H1 (cell line): Measurements from ENCODE around the gene TTBK2. TPM values are rescaled to one million over a fixed set of nuclear protein-coding genes. Genes with fewer than 3 reads are reported as not detected.

Source experiments
- CTCF ChIA-PET: fragments of 300-600 bp; sonication (Branson Sonifier 250); formaldehyde crosslinking; loops from one replicate; lab custom pipeline; 2021; ENCODE audit not compliant: partially characterized antibody; lab: Charles Lee
- POLR2A ChIA-PET: fragments of 300-600 bp; sonication (Branson Sonifier 250); formaldehyde crosslinking; loops from one replicate; lab custom pipeline; 2021; ENCODE audit warnings: inconsistent platforms; ENCODE audit not compliant: partially characterized antibody; lab: Charles Lee
- DNase-seq, 2 experiments: peaks; one replicate each; pipeline versions ENCODE4 v3.0.0 to v3.0.0-alpha.2; 2010 to 2022; ENCODE audit warnings: low spot score in 2 of 2, low read depth in 1 of 2, mixed read lengths in 1 of 2
- FAIRE-seq: peaks from 2 replicates; lab custom pipeline; 2011; peaks lifted over from hg19 to GRCh38; lab: Jason Lieb, UNC
- H2AFZ ChIP-seq: 2 replicates; pipeline ENCODE4 v1.8.1; 2012; ENCODE audit warnings: low read length, inconsistent platforms
- H2AK5ac ChIP-seq: 2 replicates; pipeline ENCODE4 v1.6.1; 2013; ENCODE audit warnings: low read depth, low read length
- H2BK120ac ChIP-seq: replicated peaks from 2 replicates; pipeline ENCODE3; 2013; ENCODE audit warnings: low read depth, low read length, inconsistent platforms
- H2BK12ac ChIP-seq: 2 replicates; pipeline ENCODE4 v1.6.1; 2013; ENCODE audit warnings: low read depth, low read length
- H2BK15ac ChIP-seq: 2 replicates; pipeline ENCODE4 v1.6.1; 2013; ENCODE audit warnings: low read length
- H2BK20ac ChIP-seq: 2 replicates; pipeline ENCODE4 v1.6.1; 2013; ENCODE audit warnings: low read length
- H2BK5ac ChIP-seq: 2 replicates; pipeline ENCODE4 v1.6.1; 2013; ENCODE audit warnings: low read depth, low read length
- H3K14ac ChIP-seq: 2 replicates; pipeline ENCODE4 v1.6.1; 2013; ENCODE audit warnings: inconsistent platforms; ENCODE audit not compliant: insufficient read length
- H3K18ac ChIP-seq: 2 replicates; pipeline ENCODE4 v1.6.1; 2013; ENCODE audit warnings: low read length; ENCODE audit errors: extremely low read depth
- H3K23ac ChIP-seq: 2 replicates; pipeline ENCODE4 v1.6.1; 2013; ENCODE audit warnings: inconsistent platforms; ENCODE audit not compliant: insufficient read length
- H3K23me2 ChIP-seq: 2 replicates; pipeline ENCODE4 v1.6.1; 2013; ENCODE audit warnings: low read depth, low read length
- H3K27ac ChIP-seq: 2 replicates; pipeline ENCODE4 v1.6.1; 2011; ENCODE audit warnings: low read depth, low read length, inconsistent platforms
- H3K27me3 ChIP-seq, 4 experiments: replicated peaks in 1 of 4; 1 replicate in 1 of 4; 2 replicates in 3 of 4; pipeline versions ENCODE4 v1.6.1 to v1.8.1; 2011 to 2013; ENCODE audit warnings: low read length in 3 of 4, mild to moderate bottlenecking in 3 of 4, inconsistent platforms in 2 of 4, mixed read lengths in 2 of 4, moderate library complexity in 1 of 4; ENCODE audit not compliant: control insufficient read depth in 3 of 4, insufficient read depth in 3 of 4; ENCODE audit errors: extremely low read depth in 1 of 4
- H3K36me3 ChIP-seq, 4 experiments: 2 replicates each; pipeline versions ENCODE4 v1.6.1 to v1.8.1; 2011 to 2013; ENCODE audit warnings: mild to moderate bottlenecking in 4 of 4, low read length in 3 of 4, moderate library complexity in 2 of 4, control low read depth in 1 of 4, inconsistent platforms in 1 of 4; ENCODE audit not compliant: insufficient read depth in 4 of 4, control insufficient read depth in 2 of 4
- H3K4ac ChIP-seq: replicated peaks from 2 replicates; pipeline ENCODE3; 2013; ENCODE audit warnings: low read length, low read depth, mixed read lengths, inconsistent platforms; ENCODE audit not compliant: insufficient read length
- H3K4me1 ChIP-seq, 4 experiments: replicated peaks in 1 of 4; 1 replicate in 1 of 4; 2 replicates in 3 of 4; pipeline versions ENCODE4 v1.6.1 to v1.8.1; 2011 to 2013; ENCODE audit warnings: low read length in 3 of 4, inconsistent platforms in 2 of 4, mixed read lengths in 1 of 4; ENCODE audit not compliant: insufficient read depth in 4 of 4, control insufficient read depth in 3 of 4
- H3K4me2 ChIP-seq, 2 experiments: 2 replicates each; pipeline versions ENCODE4 v1.6.1 to v1.8.1; 2011 to 2013; ENCODE audit warnings: low read depth in 2 of 2, low read length in 2 of 2, control low read depth in 1 of 2, inconsistent platforms in 1 of 2, mild to moderate bottlenecking in 1 of 2; ENCODE audit not compliant: insufficient read depth in 1 of 2
- H3K4me3 ChIP-seq, 4 experiments: fragments of 200-600, 300-600 bp in 1 of 4; sonication (generic), shearing (Covaris generic), sonication (Bioruptor Twin) in 1 of 4; 2 replicates each; pipeline versions ENCODE4 v1.5.1 to v1.8.1; 2011 to 2016; ENCODE audit warnings: low read length in 4 of 4, low read depth in 3 of 4, control low read depth in 2 of 4, inconsistent platforms in 2 of 4, mild to moderate bottlenecking in 2 of 4, mixed read lengths in 1 of 4, moderate library complexity in 1 of 4; ENCODE audit not compliant: insufficient read depth in 2 of 4; ENCODE audit errors: extremely low read depth in 1 of 4
- H3K56ac ChIP-seq: replicated peaks from 2 replicates; pipeline ENCODE3; 2013; ENCODE audit warnings: low read depth, mild to moderate bottlenecking, mixed read lengths, low read length, inconsistent platforms; ENCODE audit not compliant: insufficient read length
- H3K79me1 ChIP-seq: 2 replicates; pipeline ENCODE4 v1.6.1; 2013; ENCODE audit warnings: low read depth, low read length, control low read depth
- H3K79me2 ChIP-seq, 2 experiments: 2 replicates each; pipeline versions ENCODE4 v1.6.1 to v1.8.1; 2012 to 2013; ENCODE audit warnings: low read length in 2 of 2, mild to moderate bottlenecking in 2 of 2, inconsistent platforms in 1 of 2; ENCODE audit not compliant: insufficient read depth in 2 of 2, control insufficient read depth in 1 of 2
- H3K9ac ChIP-seq, 4 experiments: replicated peaks in 1 of 4; 1 replicate in 1 of 4; 2 replicates in 3 of 4; pipeline versions ENCODE4 v1.6.1 to v1.8.1; 2011 to 2013; ENCODE audit warnings: low read depth in 3 of 4, low read length in 3 of 4, control low read depth in 2 of 4, mild to moderate bottlenecking in 2 of 4, moderate library complexity in 2 of 4, inconsistent platforms in 1 of 4; ENCODE audit errors: extremely low read depth in 1 of 4
- H3K9me3 ChIP-seq, 2 experiments: 2 replicates each; pipeline versions ENCODE4 v1.6.1 to v1.8.1; 2012 to 2013; ENCODE audit warnings: mild to moderate bottlenecking in 2 of 2, moderate library complexity in 2 of 2, control low read depth in 1 of 2, inconsistent platforms in 1 of 2, low read depth in 1 of 2, low read length in 1 of 2, mixed read lengths in 1 of 2; ENCODE audit not compliant: insufficient read depth in 2 of 2
- H4K20me1 ChIP-seq, 2 experiments: replicated peaks in 1 of 2; 2 replicates each; pipeline versions ENCODE3 to v1.8.1; 2011 to 2013; ENCODE audit warnings: inconsistent platforms in 2 of 2, low read length in 2 of 2, mild to moderate bottlenecking in 1 of 2; ENCODE audit not compliant: insufficient read depth in 2 of 2, control insufficient read depth in 1 of 2
- H4K5ac ChIP-seq: 2 replicates; pipeline ENCODE4 v1.6.1; 2013; ENCODE audit warnings: low read length, low read depth, mixed read lengths, inconsistent platforms; ENCODE audit not compliant: insufficient read length
- H4K8ac ChIP-seq: 2 replicates; pipeline ENCODE4 v1.8.0; 2013; ENCODE audit warnings: mild to moderate bottlenecking, moderate library complexity, low read length, inconsistent platforms; ENCODE audit not compliant: insufficient read depth; ENCODE audit errors: extremely low read depth
- H4K91ac ChIP-seq: replicated peaks from 2 replicates; pipeline ENCODE3; 2013; ENCODE audit warnings: low read length, mixed read lengths, inconsistent platforms; ENCODE audit not compliant: insufficient read length
- KDM1A ChIP-seq: fragments of 200-600, 300-600 bp; sonication (generic); IDR thresholded peaks from 2 replicates; pipeline ENCODE4 v1.7.1; 2016; ENCODE audit warnings: mild to moderate bottlenecking, low read length, borderline replicate concordance
- SAP30 ChIP-seq: fragments of 300-600 bp; sonication (generic); IDR thresholded peaks from 2 replicates; pipeline ENCODE4 v1.7.1; 2012; ENCODE audit warnings: low read length, moderate library complexity, mild to moderate bottlenecking, inconsistent platforms; ENCODE audit not compliant: insufficient read depth, insufficient replicate concordance
- WGBS, 2 experiments: shearing (Covaris generic) in 1 of 2; methylation state at CpG; one replicate each; pipeline versions ENCODE4 v1.1.6 to v1.1.7; 2013 to 2015; ENCODE audit warnings: low lambda C conversion rate in 2 of 2, mixed read lengths in 2 of 2, inconsistent platforms in 1 of 2, low coverage in 1 of 2, missing lambda C conversion rate in 1 of 2; ENCODE audit not compliant: insufficient replicate concordance in 2 of 2, insufficient coverage in 1 of 2, insufficient read length in 1 of 2; ENCODE audit errors: extremely low coverage in 1 of 2, missing lambda C conversion rate in 1 of 2; 5-methylcytosine and 5-hydroxymethylcytosine counted together
- polyA plus RNA-seq, 7 experiments: library from polyadenylated mRNA; depleted of rRNA in 3 of 7; stranded (reverse) in 5 of 7; unstranded in 2 of 7; fragments of >200 nt in 5 of 7; fragments of 200-250 nt in 2 of 7; gene quantifications; 1 replicate in 5 of 7; 2 replicates in 1 of 7; 4 replicates in 1 of 7; pipeline versions ENCODE4 v1.2.1 to v1.2.3, GENCODE V29; 2011 to 2013; ENCODE audit warnings: missing spikeins in 2 of 7, mixed read lengths in 2 of 7
- total RNA-seq: library from RNA; stranded (reverse); fragmentation: NEBNext Ultra II Directional; extraction: Animal tissue kit (Norgen Biotek cat#: 25700); gene quantifications from 2 replicates; pipeline ENCODE4 v1.2.1, GENCODE V29; 2021

TTBK2 gene
- total and polyA plus RNA-seq, 2 of the 8 experiments (the other 6 are each of a cell fraction or from before 2014, with no cell fraction given), result 2.7 to 18.2 TPM

- 94% methylated on average over 3 of the region's 3 CpGs; no CpG with 5 or more reads in 1 of the 2 experiments for WGBS, 2 experiments
- Histone ChIP-seq H3K9ac (no peak overlapping the region), H2BK120ac (no peak overlapping the region), H4K5ac (no peak overlapping the region), H2BK15ac (no peak overlapping the region), H3K56ac (no peak overlapping the region), H2AFZ (no peak overlapping the region), H3K18ac (no peak overlapping the region), H3K4me2 (no peak overlapping the region), H3K27me3 (no peaks in the 10 kb centered on the region), H3K4me3 (no peak overlapping the region), H3K23ac (no peak overlapping the region), H3K14ac (no peak overlapping the region), H3K4ac (no peak overlapping the region), H3K23me2 (peaks cover 5% of the 10 kb centered on the region; the same call in 1 of the 2 replicates), H3K79me2 (peaks cover 0 to 61% of the 10 kb centered on the region in 2 experiments; a peak in 2 of 4 replicates), H4K91ac (no peak overlapping the region), H2AK5ac (no peak overlapping the region), H3K27ac (no peak overlapping the region), H3K79me1 (no peaks in the 10 kb centered on the region), H2BK5ac (no peak overlapping the region), H4K20me1 (peaks cover 0 to 5% of the 10 kb centered on the region in 2 experiments), H3K4me1 (peaks cover 0 to 2% (median 0%) of the 10 kb centered on the region in 4 experiments; a peak in 1 of 7 replicates), H2BK20ac (no peak overlapping the region), H3K36me3 (no peaks in the 10 kb centered on the region), H3K9me3 (no peaks in the 10 kb centered on the region), H4K8ac (no peak overlapping the region), H2BK12ac (no peak overlapping the region)
- DNase-seq (no peak), FAIRE-seq (no peak)
- ChIA-PET CTCF (interaction anchor here (0.7 kb wide), 1 partner anchor 121 kb away, joined by 3 read pairs; no protein-coding TSS in a partner anchor), POLR2A (no interaction called here)
- TF ChIP-seq SAP30, result no peak
- peak; percentile 16; the same call in 1 of the 2 replicates for TF ChIP-seq KDM1A
Measured at GRCh38 chr15:42915654-42916315, 4.8 kb downstream of the TTBK2 start.
